HG03520 (cell line): ENCODE data around the gene AGPS.
A peak's percentile ranks its signal among the peaks of the same experiment; 100 is the strongest.
"Not testable (repeated sequence)": the region's sequence is repeated elsewhere in the genome, so short reads cannot be mapped to it uniquely, and the experiment has no call there.

Source experiments
- ATAC-seq: cut with Tn5 transposase; IDR thresholded peaks from one replicate; pipeline ENCODE4 v1.9.1; 2021; ENCODE audit warnings: mild to moderate bottlenecking, moderate library complexity; ENCODE audit not compliant: unreplicated experiment

AGPS gene

GRCh38 chr2:177547772-177548171, 155.2 kb downstream of the AGPS start:
- no peak for ATAC-seq

GRCh38 chr2:177548636-177549035, 156.1 kb downstream of the AGPS start:
- ATAC-seq: no peak

GRCh38 chr2:177549171-177549570, 156.6 kb downstream of the AGPS start:
- ATAC-seq: no peak

GRCh38 chr2:177550264-177551200, 158.0 kb downstream of the AGPS start:
- ATAC-seq: no peak

- not testable (repeated sequence) for ATAC-seq
Measured at GRCh38 chr2:177551360-177551759, 158.8 kb downstream of the AGPS start.

GRCh38 chr2:177551989-177552421, 159.4 kb downstream of the AGPS start:
- no peak for ATAC-seq

GRCh38 chr2:177552422-177553175, 160.0 kb downstream of the AGPS start:
- peak; percentile 93 for ATAC-seq

GRCh38 chr2:177553176-177553884, 160.8 kb downstream of the AGPS start:
- ATAC-seq: no peak

- no peak for ATAC-seq
Measured at GRCh38 chr2:177554365-177554764, 161.8 kb downstream of the AGPS start.

GRCh38 chr2:177556153-177556552, 163.6 kb downstream of the AGPS start:
- no peak for ATAC-seq

GRCh38 chr2:177557794-177558193, 165.2 kb downstream of the AGPS start:
- no peak for ATAC-seq

GRCh38 chr2:177559638-177560037, 167.1 kb downstream of the AGPS start:
- no peak for ATAC-seq

- no peak for ATAC-seq
Measured at GRCh38 chr2:177568390-177568789, 175.8 kb downstream of the AGPS start.

- ATAC-seq: no peak
Measured at GRCh38 chr2:177568893-177569292, 176.3 kb downstream of the AGPS start.

GRCh38 chr2:177572236-177572671, 179.7 kb downstream of the AGPS start:
- ATAC-seq: no peak

- ATAC-seq: no peak
Measured at GRCh38 chr2:177573120-177573519, 180.5 kb downstream of the AGPS start.

- no peak for ATAC-seq
Measured at GRCh38 chr2:177574356-177574755, 181.8 kb downstream of the AGPS start.

GRCh38 chr2:177575358-177575757, 182.8 kb downstream of the AGPS start:
- ATAC-seq: no peak

GRCh38 chr2:177577075-177577474, 184.5 kb downstream of the AGPS start:
- no peak for ATAC-seq

GRCh38 chr2:177578454-177578853, 185.9 kb downstream of the AGPS start:
- no peak for ATAC-seq

- no peak for ATAC-seq
Measured at GRCh38 chr2:177579486-177580036, 187.0 kb downstream of the AGPS start.
